Naive thymus-derived CD4-positive, alpha-beta T cell (primary cell): ENCODE data around the gene CCDC93. TPM values are rescaled to one million over a fixed set of nuclear protein-coding genes. Genes with fewer than 3 reads are reported as not detected.

Experiments
- ATAC-seq: fragments of 150-1000 bp; cut with Tn5 transposase; 2 replicates; pipeline ENCODE4 v1.10.0; 2021; ENCODE audit warnings: mild to moderate bottlenecking, moderate library complexity
- CTCF ChIA-PET: fragments of 350-600 bp; sonication (Branson Sonifier 250); formaldehyde crosslinking; loops from one replicate; lab custom pipeline; 2021; ENCODE audit warnings: antibody characterized with exemption; lab: Charles Lee
- POLR2A ChIA-PET: fragments of 350-600 bp; sonication (Branson Sonifier 250); formaldehyde crosslinking; loops from one replicate; lab custom pipeline; 2021; ENCODE audit warnings: antibody characterized with exemption, inconsistent platforms; lab: Charles Lee
- DNase-seq, 9 donors: peaks; one replicate each; pipeline versions ENCODE4 v3.0.0 to v3.0.0-alpha.2; 2020 to 2022; ENCODE audit warnings: mixed read lengths in 1 of 9
- H3K27ac ChIP-seq: one replicate; pipeline ENCODE4 v1.7.0; 2013; ENCODE audit warnings: mild to moderate bottlenecking, low read depth, low read length, moderate library complexity
- H3K27me3 ChIP-seq, 2 donors: one replicate each; pipeline ENCODE4 v1.7.0; 2013; ENCODE audit warnings: low read length in 2 of 2, mild to moderate bottlenecking in 2 of 2, moderate library complexity in 2 of 2; ENCODE audit not compliant: control insufficient read depth in 2 of 2, insufficient read depth in 2 of 2
- H3K36me3 ChIP-seq, 3 experiments: 1 replicate in 2 of 3; 2 replicates in 1 of 3; pipeline ENCODE4 v1.7.0; 2013; ENCODE audit warnings: low read length in 3 of 3, mild to moderate bottlenecking in 3 of 3, moderate library complexity in 1 of 3; ENCODE audit not compliant: insufficient read depth in 3 of 3, control insufficient read depth in 2 of 3
- H3K4me1 ChIP-seq, 2 donors: one replicate each; pipeline ENCODE4 v1.7.0; 2013; ENCODE audit warnings: low read length in 2 of 2, mild to moderate bottlenecking in 2 of 2, moderate library complexity in 1 of 2; ENCODE audit not compliant: control insufficient read depth in 2 of 2, insufficient read depth in 2 of 2
- H3K4me3 ChIP-seq: 2 replicates; pipeline ENCODE4 v1.7.0; 2013; ENCODE audit warnings: mild to moderate bottlenecking, low read length
- H3K9me3 ChIP-seq, 3 experiments: 1 replicate in 2 of 3; 2 replicates in 1 of 3; pipeline ENCODE4 v1.7.0; 2013; ENCODE audit warnings: low read length in 3 of 3; ENCODE audit not compliant: control insufficient read depth in 2 of 3
- H3K27ac Mint-ChIP-seq, 9 donors: one replicate each; pipeline ENCODE4 v1.8.0; 2020 to 2022; ENCODE audit warnings: mixed read lengths in 9 of 9, mild to moderate bottlenecking in 8 of 9, moderate library complexity in 5 of 9, inconsistent platforms in 2 of 9
- H3K27me3 Mint-ChIP-seq, 5 donors: one replicate each; pipeline ENCODE4 v1.8.0; 2021 to 2022; ENCODE audit warnings: mixed read lengths in 5 of 5, mild to moderate bottlenecking in 1 of 5
- H3K36me3 Mint-ChIP-seq, 5 donors: one replicate each; pipeline ENCODE4 v1.8.0; 2020 to 2022; ENCODE audit warnings: mixed read lengths in 5 of 5, mild to moderate bottlenecking in 3 of 5, inconsistent platforms in 1 of 5
- H3K4me1 Mint-ChIP-seq, 7 donors: one replicate each; pipeline ENCODE4 v1.8.0; 2020 to 2022; ENCODE audit warnings: mixed read lengths in 7 of 7, mild to moderate bottlenecking in 3 of 7, inconsistent platforms in 1 of 7
- H3K4me3 Mint-ChIP-seq, 10 donors: one replicate each; pipeline ENCODE4 v1.8.0; 2020 to 2022; ENCODE audit warnings: mild to moderate bottlenecking in 10 of 10, mixed read lengths in 10 of 10, moderate library complexity in 6 of 10, inconsistent platforms in 2 of 10
- H3K9me3 Mint-ChIP-seq, 11 donors: one replicate each; pipeline ENCODE4 v1.8.0; 2020 to 2022; ENCODE audit warnings: mixed read lengths in 11 of 11, mild to moderate bottlenecking in 4 of 11, inconsistent platforms in 1 of 11, moderate library complexity in 1 of 11
- intact Hi-C, 2 donors: fragments of 100-400 bp; cut with micrococcal nuclease; formaldehyde crosslinking; loops; one replicate each; pipeline ENCODE4 v1.15.1; 2023
- polyA plus RNA-seq, 2 donors: library from polyadenylated mRNA; unstranded; fragments of 300-500 nt; fragmentation: Illumina TruSeq; gene quantifications; one replicate each; pipeline ENCODE4 v1.2.3, GENCODE V29; 2021
- total RNA-seq, 6 experiments: library from RNA in 5 of 6; stranded (reverse) in 5 of 6; gene quantifications; 1 replicate in 5 of 6; 2 replicates in 1 of 6; pipeline ENCODE4 v1.2.3 and lab custom pipeline; 2021 to 2026

CCDC93 gene
- total and polyA plus RNA-seq, 7 experiments from 2014 or later = 5.9 to 73.9 (median 47.9) TPM

DNA sequence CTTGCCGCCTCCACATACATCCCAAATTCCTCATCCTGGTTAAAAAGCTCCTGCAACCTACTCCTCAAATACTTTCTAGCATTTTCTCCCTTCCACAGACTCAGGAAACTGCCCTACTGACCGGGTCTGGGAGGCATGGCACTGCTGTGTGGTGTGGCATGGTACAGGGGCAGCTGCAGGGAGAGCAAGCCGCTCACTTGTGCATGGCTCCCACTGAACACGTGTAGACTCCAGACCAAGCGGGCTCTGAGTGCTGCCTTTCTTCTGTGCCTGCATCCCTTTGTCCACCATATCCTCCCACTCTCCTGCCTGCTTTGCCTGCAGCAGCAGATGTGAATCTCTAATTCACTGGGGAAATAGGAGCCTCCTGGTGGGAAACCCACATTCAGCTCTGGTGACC, 72.2 kb downstream of the CCDC93 start:
- ChIA-PET CTCF (no interaction called here), POLR2A (no interaction called here)
- no peak overlapping the region for H3K27ac Mint-ChIP-seq
- H3K9me3 Mint-ChIP-seq = peaks cover 0 to 2% (median 0%) of the 10 kb centered on the region in 11 donors
- intact Hi-C loops = loop anchor here in 1 of 2 donors (10.0 kb wide), 1 partner anchor 117 kb away; no protein-coding TSS in a partner anchor
- DNase-seq (no peak), ATAC-seq (no peak)
- peaks cover 0 to 5% (median 0%) of the 10 kb centered on the region in 7 donors for H3K4me1 Mint-ChIP-seq
- Histone ChIP-seq H3K9me3 (no peaks in the 10 kb centered on the region), H3K27ac (no peak overlapping the region), H3K36me3 (peaks cover 25 to 100% (median 30%) of the 10 kb centered on the region in 3 experiments), H3K4me1 (no peaks in the 10 kb centered on the region), H3K4me3 (no peak overlapping the region), H3K27me3 (no peaks in the 10 kb centered on the region)
- H3K4me3 Mint-ChIP-seq = no peak overlapping the region
- H3K27me3 Mint-ChIP-seq = no peaks in the 10 kb centered on the region
- peaks cover 35 to 89% (median 66%) of the 10 kb centered on the region in 5 donors for H3K36me3 Mint-ChIP-seq

DNA sequence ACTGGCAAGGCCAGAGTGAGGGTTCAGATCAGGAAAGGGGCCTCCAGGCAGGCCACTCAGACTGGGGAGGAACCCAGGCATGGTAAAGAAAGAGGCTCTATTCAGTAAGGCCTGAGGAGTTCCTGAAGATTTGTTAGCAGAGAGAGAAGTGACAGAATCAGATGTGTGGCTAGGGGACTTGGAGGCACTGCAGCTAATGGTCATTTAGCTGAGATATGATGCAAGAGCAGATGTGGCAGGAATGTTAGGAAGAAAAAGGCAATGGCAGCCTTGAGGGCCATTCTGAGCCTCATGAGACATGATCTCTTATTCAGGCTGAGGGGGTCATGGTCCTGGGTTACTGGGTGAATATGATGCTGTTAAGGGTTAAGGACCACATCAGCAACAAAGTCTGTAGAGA, 73.4 kb downstream of the CCDC93 start:
- CTCF ChIA-PET = no interaction called here
- peaks cover 0 to 5% (median 0%) of the 10 kb centered on the region in 7 donors for H3K4me1 Mint-ChIP-seq

DNA sequence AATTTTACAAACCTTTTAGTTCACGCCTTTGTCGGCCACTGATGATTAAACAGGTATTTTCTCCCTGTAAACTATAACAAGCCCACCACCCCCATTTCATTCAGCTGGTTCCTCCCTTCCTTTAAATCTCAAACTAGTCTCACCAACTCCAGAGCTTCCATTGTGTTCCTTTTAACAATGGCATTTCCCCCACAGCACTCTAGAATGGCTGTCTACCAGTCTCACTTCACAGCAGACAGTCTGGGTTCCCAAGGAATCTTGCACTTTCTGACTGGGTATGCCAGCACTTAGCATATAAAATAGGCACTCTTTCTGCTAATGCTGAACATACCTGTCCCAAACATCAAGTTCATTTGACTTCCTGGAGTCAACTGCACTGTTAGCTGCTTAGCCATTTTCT, 75.3 kb downstream of the CCDC93 start:
- intact Hi-C loops = no loop called here
- H3K4me1 ChIP-seq = no peaks in the 10 kb centered on the region
- ChIA-PET CTCF (interaction anchor here (0.6 kb wide), 1 partner anchor 52 kb away, joined by 3 read pairs; no protein-coding TSS in a partner anchor), POLR2A (no interaction called here)
- no peaks in the 10 kb centered on the region for H3K9me3 ChIP-seq
- peaks cover 12 to 99% (median 24%) of the 10 kb centered on the region in 3 experiments for H3K36me3 ChIP-seq
- Mint-ChIP-seq H3K9me3 (peaks cover 0 to 2% (median 0%) of the 10 kb centered on the region in 11 donors), H3K4me3 (no peak overlapping the region), H3K36me3 (peaks cover 37 to 85% (median 71%) of the 10 kb centered on the region in 5 donors), H3K27me3 (no peaks in the 10 kb centered on the region), H3K4me1 (peaks cover 0 to 2% (median 0%) of the 10 kb centered on the region in 7 donors), H3K27ac (peak overlapping the region in 1 of 9 donors; percentile 3)
- no peaks in the 10 kb centered on the region for H3K27me3 ChIP-seq
- no peak for ATAC-seq
- no peak for DNase-seq
- H3K4me3 ChIP-seq = no peak overlapping the region
- H3K27ac ChIP-seq = no peak overlapping the region

More for the DNA sequence above, 73.4 kb downstream of the CCDC93 start:
- H3K4me1 ChIP-seq = no peaks in the 10 kb centered on the region
- no peak overlapping the region for H3K4me3 ChIP-seq
- intact Hi-C loops = loop anchor here in 1 of 2 donors (10.0 kb wide), 1 partner anchor 116 kb away; no protein-coding TSS in a partner anchor
- Mint-ChIP-seq H3K9me3 (peaks cover 0 to 2% (median 0%) of the 10 kb centered on the region in 11 donors), H3K4me3 (no peak overlapping the region), H3K27ac (peak overlapping the region in 1 of 9 donors; percentile 2), H3K27me3 (no peaks in the 10 kb centered on the region), H3K36me3 (peaks cover 35 to 87% (median 67%) of the 10 kb centered on the region in 5 donors)
- no peak for ATAC-seq
- no peaks in the 10 kb centered on the region for H3K27me3 ChIP-seq
- POLR2A ChIA-PET = no interaction called here
- no peak for DNase-seq
- peaks cover 15 to 99% (median 18%) of the 10 kb centered on the region in 3 experiments for H3K36me3 ChIP-seq
- no peak overlapping the region for H3K27ac ChIP-seq
- no peaks in the 10 kb centered on the region for H3K9me3 ChIP-seq

DNA sequence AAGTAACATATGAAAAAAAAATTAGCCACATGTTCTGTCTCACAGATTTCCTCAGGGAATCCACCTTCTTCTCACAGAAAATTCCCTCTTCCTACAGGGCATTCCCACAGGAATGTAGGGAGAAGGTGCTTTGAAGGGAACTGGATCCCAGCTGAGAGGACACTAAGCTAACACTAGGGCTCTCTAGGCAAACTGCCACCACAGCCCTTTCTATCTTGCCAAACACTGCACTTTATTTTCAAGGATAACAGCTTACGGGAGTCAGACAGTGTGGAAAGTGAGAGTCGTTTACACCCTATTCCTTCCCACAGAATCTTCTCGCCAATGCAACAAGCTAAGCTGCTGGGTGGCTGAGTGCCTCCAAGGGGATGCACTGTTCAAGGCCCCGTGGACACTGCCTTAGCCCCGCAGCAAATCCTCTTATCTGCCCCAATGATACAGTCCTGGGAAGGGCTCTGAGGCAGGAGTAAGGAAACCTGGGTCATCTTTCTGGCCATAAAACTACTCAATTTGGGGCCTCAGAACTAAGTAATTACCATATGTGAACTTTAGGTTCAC, 76.9 kb downstream of the CCDC93 start:
- intact Hi-C loops = no loop called here
- Mint-ChIP-seq H3K4me3 (no peak overlapping the region), H3K9me3 (peaks cover 0 to 3% (median 0%) of the 10 kb centered on the region in 11 donors), H3K27me3 (no peaks in the 10 kb centered on the region), H3K36me3 (peaks cover 37 to 85% (median 71%) of the 10 kb centered on the region in 5 donors), H3K27ac (no peak overlapping the region), H3K4me1 (peaks cover 0 to under 1% (median 0%) of the 10 kb centered on the region in 7 donors)
- Histone ChIP-seq H3K4me1 (no peaks in the 10 kb centered on the region), H3K4me3 (no peak overlapping the region), H3K27me3 (no peaks in the 10 kb centered on the region), H3K36me3 (peaks cover 16 to 99% (median 35%) of the 10 kb centered on the region in 3 experiments), H3K27ac (no peak overlapping the region), H3K9me3 (no peaks in the 10 kb centered on the region)
- ChIA-PET POLR2A (no interaction called here), CTCF (no interaction called here)
- ATAC-seq (no peak), DNase-seq (no peak)

DNA sequence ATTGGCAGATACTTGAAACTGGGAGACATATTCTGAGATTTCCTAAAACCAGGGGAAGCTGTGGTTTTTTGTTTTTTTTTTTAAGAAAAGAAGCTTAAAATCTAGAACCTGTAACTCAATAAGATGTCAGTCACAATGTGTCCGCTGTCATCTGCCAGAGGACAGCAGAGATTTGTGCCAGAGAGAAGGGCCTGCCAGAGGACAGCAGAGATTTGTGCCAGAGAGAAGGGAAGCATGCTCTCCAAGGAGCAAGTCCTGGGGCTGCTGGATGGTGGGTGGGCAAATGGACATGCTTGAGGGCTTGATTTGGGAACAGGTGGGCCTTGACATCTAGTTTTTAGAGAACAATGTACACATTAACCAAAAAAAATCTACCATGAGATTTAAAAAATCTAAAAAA, 77.9 kb downstream of the CCDC93 start:
- ATAC-seq (no peak), DNase-seq (no peak)
- CTCF ChIA-PET = no interaction called here
- Mint-ChIP-seq H3K36me3 (peaks cover 44 to 87% (median 80%) of the 10 kb centered on the region in 5 donors), H3K4me3 (no peak overlapping the region), H3K9me3 (peaks cover 0 to 4% (median 0%) of the 10 kb centered on the region in 11 donors), H3K4me1 (peaks cover 0 to 4% (median 0%) of the 10 kb centered on the region in 7 donors), H3K27ac (peak overlapping the region in 1 of 9 donors; percentile 11), H3K27me3 (no peaks in the 10 kb centered on the region)
- H3K4me3 ChIP-seq = no peak overlapping the region
- H3K4me1 ChIP-seq = no peaks in the 10 kb centered on the region
- no peaks in the 10 kb centered on the region for H3K27me3 ChIP-seq
- H3K36me3 ChIP-seq = peaks cover 16 to 99% (median 40%) of the 10 kb centered on the region in 3 experiments
- no peaks in the 10 kb centered on the region for H3K9me3 ChIP-seq
- POLR2A ChIA-PET = interaction anchor here (0.5 to 0.7 kb wide), 2 partner anchors 121 to 325 kb away, joined by 4 read pairs; partner anchors contain the start of gene DDX18
- no peak overlapping the region for H3K27ac ChIP-seq
- intact Hi-C loops = no loop called here

DNA sequence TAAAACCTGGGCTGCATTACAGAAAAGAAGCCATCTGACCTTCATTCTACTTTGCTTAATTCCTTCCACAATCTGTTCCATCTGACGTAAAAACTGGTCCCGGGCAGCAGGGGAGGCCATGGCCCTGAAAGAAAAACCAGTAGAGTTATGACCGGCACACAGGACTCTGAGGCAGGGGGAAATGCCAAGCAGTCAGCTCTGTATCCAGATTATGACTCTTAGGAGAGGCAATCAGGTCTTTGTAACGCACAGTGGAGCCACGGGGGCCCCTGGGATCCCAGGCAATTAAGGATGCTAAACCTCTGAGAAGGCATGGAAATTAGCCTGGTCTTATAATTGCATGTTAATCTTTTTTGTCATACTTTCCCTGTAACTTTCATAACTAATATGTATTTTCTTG, 78.4 kb downstream of the CCDC93 start:
- Histone ChIP-seq H3K36me3 (peaks cover 21 to 99% (median 42%) of the 10 kb centered on the region in 3 experiments), H3K4me3 (no peak overlapping the region), H3K4me1 (no peaks in the 10 kb centered on the region), H3K27me3 (no peaks in the 10 kb centered on the region), H3K9me3 (no peaks in the 10 kb centered on the region), H3K27ac (no peak overlapping the region)
- Mint-ChIP-seq H3K4me3 (no peak overlapping the region), H3K36me3 (peaks cover 47 to 87% (median 83%) of the 10 kb centered on the region in 5 donors), H3K9me3 (peaks cover 0 to 7% (median 0%) of the 10 kb centered on the region in 11 donors), H3K27ac (peak overlapping the region in 1 of 9 donors; percentile 83), H3K27me3 (no peaks in the 10 kb centered on the region), H3K4me1 (peaks cover 0 to 4% (median 0%) of the 10 kb centered on the region in 7 donors)
- intact Hi-C loops = no loop called here
- CTCF ChIA-PET = no interaction called here
- ATAC-seq (no peak), DNase-seq (no peak)
- POLR2A ChIA-PET = interaction anchor here (0.7 kb wide), 1 partner anchor 325 kb away, joined by 4 read pairs; no protein-coding TSS in a partner anchor
